K562 (cell line): ENCODE measurements around the gene TRAPPC2L. TPM values are rescaled to one million over a fixed set of nuclear protein-coding genes. Genes with fewer than 3 reads are reported as not detected.

Experiments used
- BACH1 ChIP-seq: fragments of 200-800 bp; sonication (Bioruptor generic); IDR thresholded peaks from 2 replicates; pipeline ENCODE4 v1.6.1; 2016; ENCODE audit warnings: missing genetic modification characterization, missing compliant biosample characterization
- ETS1 ChIP-seq: conservative IDR thresholded peaks from 2 replicates; pipeline ENCODE4 v1.6.1; 2011; ENCODE audit warnings: low read depth, mild to moderate bottlenecking, low read length; ENCODE audit not compliant: control insufficient read depth
- FOS ChIP-seq: IDR thresholded peaks from 3 replicates; pipeline ENCODE4 v1.6.1; 2011; ENCODE audit not compliant: insufficient read length; ENCODE audit errors: extremely low read depth
- MYBL2 ChIP-seq, 2 experiments: fragments of 450-650 bp in 1 of 2; sonication (generic) in 1 of 2; formaldehyde crosslinking in 1 of 2; IDR thresholded peaks; 2 replicates each; pipeline versions ENCODE4 v1.6.1 to v1.8.1; 2017 to 2022; ENCODE audit warnings: borderline replicate concordance in 1 of 2, inconsistent platforms in 1 of 2, low read depth in 1 of 2, mild to moderate bottlenecking in 1 of 2, missing genetic modification reagents in 1 of 2, moderate library complexity in 1 of 2
- PTRF ChIP-seq: fragments of 450-650 bp; IDR thresholded peaks from 2 replicates; pipeline ENCODE4 v1.6.1; 2016; ENCODE audit warnings: mild to moderate bottlenecking, missing genetic modification characterization, missing compliant biosample characterization
- PURB ChIP-seq: sonication (generic); formaldehyde crosslinking; IDR thresholded peaks from 2 replicates; pipeline ENCODE4 v1.9.0; 2021; ENCODE audit warnings: low read depth, mild to moderate bottlenecking, missing genetic modification reagents
- RBM25 ChIP-seq: fragments of 200-400 bp; formaldehyde crosslinking; IDR thresholded peaks from 2 replicates; pipeline ENCODE4 v1.6.1; 2018; ENCODE audit warnings: low read length, low read depth, moderate library complexity; ENCODE audit not compliant: severe bottlenecking
- RCOR1 ChIP-seq, 2 experiments: IDR thresholded peaks; 2 replicates each; pipeline ENCODE4 v1.6.1; 2012; ENCODE audit warnings: low read depth in 2 of 2, low read length in 2 of 2, borderline replicate concordance in 1 of 2, improper control_type of control experiment in 1 of 2
- SAFB2 ChIP-seq: fragments of 200-400 bp; formaldehyde crosslinking; IDR thresholded peaks from 2 replicates; pipeline ENCODE4 v1.6.1; 2018; ENCODE audit warnings: borderline replicate concordance, low read length, low read depth, moderate library complexity; ENCODE audit not compliant: severe bottlenecking
- TSHZ1 ChIP-seq: fragments of 250-450 bp; sonication (Bioruptor Pico); IDR thresholded peaks from 2 replicates; pipeline ENCODE4 v1.4.0; 2020; ENCODE audit warnings: mild to moderate bottlenecking, moderate library complexity
- ZNF445 ChIP-seq: fragments of 250-450 bp; sonication (Bioruptor Pico); IDR thresholded peaks from 2 replicates; pipeline ENCODE4 v1.4.0; 2020; ENCODE audit warnings: low read depth, mild to moderate bottlenecking, moderate library complexity
- ZNF785 ChIP-seq: fragments of 250-450 bp; sonication (Bioruptor Pico); IDR thresholded peaks from 2 replicates; pipeline ENCODE4 v1.4.0; 2020; ENCODE audit warnings: mild to moderate bottlenecking
- polyA plus RNA-seq, 8 experiments: library from polyadenylated mRNA; depleted of rRNA in 4 of 8; stranded (reverse) in 5 of 8; unstranded in 3 of 8; fragments of >200 nt; fragmentation: Nextera tagmentation in 2 of 8; fragmentation: Illumina TruSeq in 1 of 8; extraction: Ambion mirVana in 2 of 8; extraction: Trizol in 1 of 8; gene quantifications; 2 replicates each; pipeline versions ENCODE4 v1.2.1 to v1.2.3, GENCODE V29; 2011 to 2014; ENCODE audit warnings: inconsistent platforms in 1 of 8, missing spikeins in 1 of 8
- total RNA-seq, 7 experiments: library from RNA; depleted of rRNA in 6 of 7; stranded (reverse); fragments of >200 nt in 6 of 7; fragmentation: Illumina TruSeq in 2 of 7; extraction: Trizol in 2 of 7; gene quantifications; 2 replicates each; pipeline versions ENCODE4 v1.2.1 to v1.2.3, GENCODE V29; 2011 to 2021; ENCODE audit warnings: low replicate concordance in 1 of 7

The TRAPPC2L gene
- total and polyA plus RNA-seq, 9 of the 15 experiments (the other 6 are each of a cell fraction or from before 2014, with no cell fraction given), result 60.4 to 398 (median 97.5) TPM

GRCh38 chr16:88811769-88812512 is 45.0 kb upstream of the TRAPPC2L start, which contains the start of gene APRT (continued):
- TF ChIP-seq TSHZ1 (no peak), ZNF785 (CRISPR knock-in tag) (no peak), FOS (no peak), PURB (CRISPR knock-in tag) (no peak), ZNF445 (CRISPR knock-in tag) (no peak), RCOR1 (IDR thresholded peaks at IDR 0.05; ENCODE audit: borderline replicate concordance in 1 of 2, low read depth in 2 of 2, low read length in 2 of 2) (peak in 1 of 2 experiments; percentile 40; a peak in 1 of 4 replicates), ETS1 (peak; percentile 67), RBM25 (no peak), PTRF (tag) (no peak), SAFB2 (no peak), MYBL2 (IDR thresholded peaks at IDR 0.05; ENCODE audit: low read depth) (no peak), MYBL2 (CRISPR knock-in tag; IDR thresholded peaks at IDR 0.05; ENCODE audit: borderline replicate concordance) (no peak), BACH1 (tag) (no peak)
